ENCODE results near the gene EBI3. TPM values are rescaled to one million over a fixed set of nuclear protein-coding genes. Genes with fewer than 3 reads are reported as not detected.
"Not testable (repeated sequence)": the region's sequence is repeated elsewhere in the genome, so short reads cannot be mapped to it uniquely, and the experiment has no call there.

The EBI3 gene
- total RNA-seq, 1 experiment from 2014 or later, result 1.4 TPM

DNA sequence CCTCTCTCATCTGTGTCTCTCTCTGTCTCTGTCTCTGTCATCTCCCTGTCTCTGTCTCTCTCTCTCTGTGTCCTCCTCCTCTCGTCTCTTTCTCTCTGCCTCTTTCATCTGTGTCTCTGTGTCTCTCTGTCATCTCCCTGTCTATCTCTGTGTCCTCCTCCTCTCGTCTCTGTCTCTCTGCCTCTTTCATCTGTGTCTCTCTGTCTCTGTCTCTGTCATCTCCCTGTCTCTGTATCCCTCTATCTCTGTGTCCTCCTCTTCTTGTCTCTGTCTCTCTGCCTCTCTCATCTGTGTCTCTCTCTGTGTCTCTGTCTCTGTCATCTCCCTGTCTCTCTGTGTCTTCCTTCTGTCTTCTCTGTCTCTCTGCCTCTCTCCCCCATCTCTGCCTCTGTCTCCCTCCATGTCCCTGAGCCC is 551 bp upstream of the EBI3 start:
- H3K18ac ChIP-seq (ENCODE audit: insufficient read length, low read depth, low read length), result no peak overlapping the region
- H3K23me2 ChIP-seq (ENCODE audit: insufficient read length, low read depth, low read length, poor library complexity, severe bottlenecking), result peaks cover 3% of the 10 kb centered on the region
- no peak overlapping the region for H2BK20ac ChIP-seq (ENCODE audit: low read depth, low read length, poor library complexity, severe bottlenecking)
- no peak overlapping the region for H4K91ac ChIP-seq (ENCODE audit: insufficient read length, low read depth, low read length)
- TF ChIP-seq, protein P1, sequence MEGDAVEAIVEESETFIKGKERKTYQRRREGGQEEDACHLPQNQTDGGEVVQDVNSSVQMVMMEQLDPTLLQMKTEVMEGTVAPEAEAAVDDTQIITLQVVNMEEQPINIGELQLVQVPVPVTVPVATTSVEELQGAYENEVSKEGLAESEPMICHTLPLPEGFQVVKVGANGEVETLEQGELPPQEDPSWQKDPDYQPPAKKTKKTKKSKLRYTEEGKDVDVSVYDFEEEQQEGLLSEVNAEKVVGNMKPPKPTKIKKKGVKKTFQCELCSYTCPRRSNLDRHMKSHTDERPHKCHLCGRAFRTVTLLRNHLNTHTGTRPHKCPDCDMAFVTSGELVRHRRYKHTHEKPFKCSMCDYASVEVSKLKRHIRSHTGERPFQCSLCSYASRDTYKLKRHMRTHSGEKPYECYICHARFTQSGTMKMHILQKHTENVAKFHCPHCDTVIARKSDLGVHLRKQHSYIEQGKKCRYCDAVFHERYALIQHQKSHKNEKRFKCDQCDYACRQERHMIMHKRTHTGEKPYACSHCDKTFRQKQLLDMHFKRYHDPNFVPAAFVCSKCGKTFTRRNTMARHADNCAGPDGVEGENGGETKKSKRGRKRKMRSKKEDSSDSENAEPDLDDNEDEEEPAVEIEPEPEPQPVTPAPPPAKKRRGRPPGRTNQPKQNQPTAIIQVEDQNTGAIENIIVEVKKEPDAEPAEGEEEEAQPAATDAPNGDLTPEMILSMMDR (conservative IDR thresholded peaks at IDR 0.05), result no peak
- Mint-ChIP-seq H3K9me3 (peaks cover 1 to 5% of the 10 kb centered on the region in 2 experiments; a peak in 2 of 5 replicates), H3K27ac (no peak overlapping the region), H3K4me3 (no peak overlapping the region), H3K4me1 (0 out of 4 replicates have a peak, but pooled peaks cover 0 to 2% of the 10 kb centered on the region in 2 experiments), H3K27me3 (ENCODE audit: low read depth) (peaks cover 8% of the 10 kb centered on the region), H3K36me3 (ENCODE audit: insufficient read depth in 1 of 3, low read depth in 3 of 3) (peaks cover 0 to 4% (median 0%) of the 10 kb centered on the region in 3 experiments; a peak in 2 of 7 replicates)
- H3K79me1 ChIP-seq (ENCODE audit: insufficient read depth, low read depth, low read length, poor library complexity, severe bottlenecking), result no peaks in the 10 kb centered on the region
- H3K23ac ChIP-seq (ENCODE audit: insufficient read length, low read depth, low read length), result no peak overlapping the region
- no peaks in the 10 kb centered on the region for H3K79me2 ChIP-seq (ENCODE audit: insufficient read depth, low read length)
- no peaks in the 10 kb centered on the region for H3K9me3 ChIP-seq (ENCODE audit: control insufficient read depth, low read depth, low read length)
- no peak overlapping the region for H2BK5ac ChIP-seq (ENCODE audit: insufficient read length, low read length)
- H3K4ac ChIP-seq (ENCODE audit: low read depth, low read length), result no peak overlapping the region
- H3K27me3 ChIP-seq (ENCODE audit: insufficient read depth, low read length), result no peaks in the 10 kb centered on the region
- H4K5ac ChIP-seq (ENCODE audit: insufficient read length, low read depth, low read length), result no peak overlapping the region
- H2BK120ac ChIP-seq (ENCODE audit: low read depth, low read length, poor library complexity, severe bottlenecking), result no peak overlapping the region
- no peak overlapping the region for H2BK15ac ChIP-seq (ENCODE audit: low read depth, low read length)
- H3K27ac ChIP-seq (ENCODE audit: insufficient read length, low read depth, low read length), result no peak overlapping the region
- no peaks in the 10 kb centered on the region for H3K4me1 ChIP-seq (ENCODE audit: insufficient read depth, low read length)
- DNase-seq, result no peak
- no peak overlapping the region for H2AFZ ChIP-seq (ENCODE audit: low read length)
- no peak overlapping the region for H4K8ac ChIP-seq (replicated peaks; ENCODE audit: insufficient read length, low read depth, low read length)
- no peak overlapping the region for H3K56ac ChIP-seq (ENCODE audit: insufficient read length, low read depth, low read length)
- H2BK12ac ChIP-seq (ENCODE audit: insufficient read length, low read depth, low read length), result no peak overlapping the region
- H4K20me1 ChIP-seq (ENCODE audit: control insufficient read depth, insufficient read depth, insufficient read length), result peaks cover 3% of the 10 kb centered on the region
- no CpG with 5 or more reads among the region's 2 CpGs for WGBS (ENCODE audit: extremely low coverage, insufficient read length, low lambda C conversion rate)
- peak overlapping the region; percentile 6 for H3K4me2 ChIP-seq (ENCODE audit: insufficient read depth, insufficient read length, low read length)
- H3T11ph ChIP-seq (ENCODE audit: low read length), result no peak overlapping the region
- H2AK5ac ChIP-seq (ENCODE audit: insufficient read length, low read length), result no peak overlapping the region
- no peak overlapping the region for H3K9ac ChIP-seq (ENCODE audit: extremely low read depth, insufficient read length, low read length)
- no peak overlapping the region for H3K14ac ChIP-seq (ENCODE audit: insufficient read depth, low read length)

DNA sequence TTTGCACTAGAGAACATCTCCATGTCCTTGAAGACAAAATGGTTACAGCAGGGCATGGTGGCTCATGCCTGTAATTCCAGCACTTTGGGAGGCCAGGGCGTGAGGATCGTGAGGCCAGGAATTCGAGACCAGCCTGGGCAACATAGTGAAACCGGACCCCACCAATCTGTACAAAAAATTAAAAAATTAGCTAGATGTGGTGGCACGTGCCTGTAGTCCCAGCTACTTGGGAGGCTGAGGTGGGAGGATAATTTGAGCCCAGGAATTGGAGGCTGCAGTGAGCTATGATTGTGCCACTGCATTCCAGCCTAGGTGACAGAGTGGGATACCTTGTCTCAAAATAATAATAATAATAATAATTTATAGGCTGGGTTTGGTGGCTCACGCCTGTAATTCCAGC is 914 bp downstream of the EBI3 start:
- not testable (repeated sequence) for H2BK5ac ChIP-seq (ENCODE audit: insufficient read length, low read length); H4K20me1 ChIP-seq (ENCODE audit: control insufficient read depth, insufficient read depth, insufficient read length); H2AK5ac ChIP-seq (ENCODE audit: insufficient read length, low read length); H3K23me2 ChIP-seq (ENCODE audit: insufficient read length, low read depth, low read length, poor library complexity, severe bottlenecking); H3K18ac ChIP-seq (ENCODE audit: insufficient read length, low read depth, low read length); H3K23ac ChIP-seq (ENCODE audit: insufficient read length, low read depth, low read length); DNase-seq; H4K8ac ChIP-seq (replicated peaks; ENCODE audit: insufficient read length, low read depth, low read length); H4K5ac ChIP-seq (ENCODE audit: insufficient read length, low read depth, low read length); H3K4me3 Mint-ChIP-seq; H3K27me3 Mint-ChIP-seq (ENCODE audit: low read depth); H3K36me3 Mint-ChIP-seq (ENCODE audit: insufficient read depth in 1 of 3, low read depth in 3 of 3); H3K4me2 ChIP-seq (ENCODE audit: insufficient read depth, insufficient read length, low read length); H3K9me3 Mint-ChIP-seq; H3K4ac ChIP-seq (ENCODE audit: low read depth, low read length); H3K79me1 ChIP-seq (ENCODE audit: insufficient read depth, low read depth, low read length, poor library complexity, severe bottlenecking); H3K14ac ChIP-seq (ENCODE audit: insufficient read depth, low read length); H3K4me1 ChIP-seq (ENCODE audit: insufficient read depth, low read length); H3K27ac Mint-ChIP-seq; H2BK120ac ChIP-seq (ENCODE audit: low read depth, low read length, poor library complexity, severe bottlenecking); H3K9me3 ChIP-seq (ENCODE audit: control insufficient read depth, low read depth, low read length); H4K91ac ChIP-seq (ENCODE audit: insufficient read length, low read depth, low read length); H3K79me2 ChIP-seq (ENCODE audit: insufficient read depth, low read length); H3K27ac ChIP-seq (ENCODE audit: insufficient read length, low read depth, low read length); H3K56ac ChIP-seq (ENCODE audit: insufficient read length, low read depth, low read length); H3T11ph ChIP-seq (ENCODE audit: low read length); H3K4me1 Mint-ChIP-seq; H3K27me3 ChIP-seq (ENCODE audit: insufficient read depth, low read length); H2BK20ac ChIP-seq (ENCODE audit: low read depth, low read length, poor library complexity, severe bottlenecking); H2BK15ac ChIP-seq (ENCODE audit: low read depth, low read length); H2AFZ ChIP-seq (ENCODE audit: low read length); H2BK12ac ChIP-seq (ENCODE audit: insufficient read length, low read depth, low read length); H3K9ac ChIP-seq (ENCODE audit: extremely low read depth, insufficient read length, low read length)
- WGBS (ENCODE audit: extremely low coverage, insufficient read length, low lambda C conversion rate), result no CpG with 5 or more reads among the region's 6 CpGs
